HG03521 (cell line): ENCODE data around the gene PRAME.
"Not testable (repeated sequence)": the region's sequence is repeated elsewhere in the genome, so short reads cannot be mapped to it uniquely, and the experiment has no call there.

ENCODE experiments used
- ATAC-seq: cut with Tn5 transposase; IDR thresholded peaks from one replicate; pipeline ENCODE4 v1.9.1; 2021; ENCODE audit warnings: mild to moderate bottlenecking, moderate library complexity; ENCODE audit not compliant: unreplicated experiment

PRAME gene

DNA sequence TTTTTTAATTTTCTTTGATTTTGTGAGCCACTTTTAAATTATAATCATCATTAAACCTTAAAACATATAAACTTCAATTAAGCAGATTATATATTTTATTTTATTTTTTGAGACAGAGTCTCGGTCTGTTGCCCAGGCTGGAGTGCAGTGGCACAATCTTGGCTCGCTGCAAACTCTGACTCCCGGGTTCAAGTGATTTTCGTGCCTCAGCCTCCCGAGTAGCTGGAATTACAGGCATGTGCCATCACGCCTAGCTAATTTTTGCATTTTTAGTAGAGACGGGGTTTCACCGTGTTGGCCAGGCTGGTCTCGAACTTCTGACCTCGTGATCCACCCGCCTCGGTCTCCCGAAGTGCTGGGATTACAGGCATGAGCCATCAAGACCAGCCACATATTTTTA lies 22.5 kb upstream of the PRAME start:
- not testable (repeated sequence) for ATAC-seq

DNA sequence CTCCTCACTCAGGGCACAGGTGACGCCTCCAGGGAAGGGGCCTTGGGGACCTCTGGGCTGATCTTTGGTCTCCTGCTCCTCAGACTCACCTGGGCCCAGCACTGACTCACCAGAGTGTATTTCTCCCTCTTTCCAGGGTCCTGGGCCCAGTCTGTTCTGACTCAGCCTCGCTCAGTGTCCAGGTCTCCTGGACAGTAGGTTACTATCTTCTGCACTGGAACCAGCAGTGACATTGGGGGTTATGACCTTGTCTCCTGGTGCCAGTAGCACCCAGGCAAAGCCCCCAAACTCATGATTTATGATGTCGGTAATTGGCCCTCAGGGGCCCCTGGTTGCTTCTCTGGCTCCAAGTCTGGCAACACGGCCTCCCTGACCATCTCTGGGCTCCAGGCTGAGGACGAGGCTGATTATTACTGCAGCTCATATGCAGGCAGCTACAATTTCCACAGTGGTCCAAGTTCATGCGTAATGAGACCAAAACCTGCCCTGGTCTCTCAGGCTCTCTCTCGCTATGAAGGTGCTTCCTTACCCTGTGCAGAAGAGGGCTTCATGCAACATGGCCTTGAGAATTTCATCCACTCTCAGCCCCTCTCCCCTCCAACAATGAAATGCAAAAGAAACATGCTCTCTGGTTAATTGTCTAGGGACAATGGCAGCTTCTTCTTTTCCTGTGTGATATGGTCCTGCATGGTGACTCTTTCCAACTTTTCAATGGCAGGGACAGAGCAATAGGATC lies 21.0 kb upstream of the PRAME start:
- no peak for ATAC-seq

DNA sequence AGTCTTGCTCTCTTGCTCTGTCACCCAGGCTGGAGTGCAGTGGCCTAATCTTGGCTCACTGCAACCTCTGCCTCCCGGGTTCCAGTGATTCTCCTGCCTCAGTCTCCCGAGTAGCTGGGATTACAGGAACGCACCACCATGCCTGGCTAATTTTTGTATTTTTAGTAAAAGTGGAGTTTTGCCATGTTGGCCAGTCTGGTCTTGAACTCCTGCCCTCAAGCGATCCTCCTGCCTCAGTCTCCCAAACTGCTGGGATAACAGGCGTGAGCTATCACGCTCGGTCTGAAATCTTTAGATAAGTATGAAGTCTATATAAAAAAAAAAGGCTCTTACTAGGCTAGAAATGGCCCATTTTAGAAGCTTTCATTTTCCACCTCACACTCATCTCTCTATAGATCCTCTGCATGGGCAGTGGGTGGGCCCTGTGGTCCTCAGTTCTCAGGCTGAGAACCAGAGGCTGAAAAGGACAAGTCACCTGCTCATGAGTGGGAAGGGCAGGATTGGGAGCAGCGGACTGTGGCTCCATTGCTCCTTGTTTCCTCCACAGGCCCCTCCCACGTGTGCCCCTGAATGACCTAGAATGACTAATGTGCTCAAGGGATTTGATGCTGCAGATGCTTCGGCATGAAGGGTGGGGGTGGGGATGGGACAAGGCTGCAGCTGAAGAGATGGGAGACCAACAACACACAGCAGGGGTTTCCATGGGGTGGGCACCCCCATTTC lies 19.8 kb upstream of the PRAME start:
- no peak for ATAC-seq

DNA sequence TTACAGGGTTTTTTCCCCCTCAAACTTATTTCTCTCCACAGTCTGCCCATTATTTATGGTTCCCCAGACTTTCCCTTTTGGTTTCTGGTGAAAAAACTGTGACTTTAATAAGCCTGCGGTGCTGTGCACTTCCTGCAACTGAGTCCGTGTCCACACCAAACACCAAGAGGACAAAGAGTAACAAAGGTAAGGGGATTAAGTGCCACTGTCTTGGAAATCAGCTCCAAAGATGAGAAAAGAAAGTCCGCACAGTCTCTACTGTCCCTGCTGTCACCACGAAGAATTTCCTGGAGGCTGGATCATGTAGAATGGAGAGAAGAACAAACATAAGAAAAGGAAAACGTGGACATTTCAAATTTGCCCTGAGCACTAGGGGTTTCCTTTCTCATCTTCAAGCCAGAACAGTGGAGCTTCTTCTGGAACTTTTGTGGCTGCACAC lies 17.9 kb upstream of the PRAME start:
- ATAC-seq = no peak

DNA sequence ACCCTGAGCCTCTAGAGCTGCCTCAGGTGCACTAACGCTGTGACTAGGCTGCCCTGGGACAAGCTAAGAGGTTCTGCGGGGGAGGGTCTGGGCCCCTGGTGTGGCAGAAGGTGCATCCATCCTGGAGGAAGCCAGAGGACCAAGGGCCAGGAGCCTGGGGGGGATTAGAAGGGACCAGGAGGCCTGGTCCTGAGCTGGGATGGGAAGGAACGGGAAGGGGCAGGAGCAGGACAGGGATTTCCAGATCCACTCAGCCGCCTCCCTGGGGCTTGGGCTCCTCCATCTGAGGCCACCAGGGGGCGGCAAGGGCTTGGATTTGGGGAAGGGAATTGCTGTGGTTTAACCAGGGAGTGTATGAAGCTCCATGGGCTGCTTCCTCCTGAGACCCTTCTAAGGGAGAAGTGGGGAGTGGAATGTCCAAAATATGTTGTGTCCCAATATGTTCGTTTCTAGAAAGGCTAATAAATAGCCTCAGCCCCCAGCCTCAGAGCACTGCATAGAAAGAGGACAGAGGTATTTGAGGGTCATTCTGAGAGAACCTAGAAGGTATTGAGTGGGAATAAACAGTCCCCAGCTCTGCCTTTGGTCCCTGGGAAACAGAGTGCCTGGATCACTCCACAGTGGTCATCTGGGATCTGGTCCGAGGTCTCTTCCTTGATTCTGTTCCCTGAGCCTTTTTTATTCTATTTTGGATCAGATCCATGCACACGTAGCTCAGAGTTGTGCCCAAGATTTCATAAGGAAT lies 17.4 kb upstream of the PRAME start:
- no peak for ATAC-seq

DNA sequence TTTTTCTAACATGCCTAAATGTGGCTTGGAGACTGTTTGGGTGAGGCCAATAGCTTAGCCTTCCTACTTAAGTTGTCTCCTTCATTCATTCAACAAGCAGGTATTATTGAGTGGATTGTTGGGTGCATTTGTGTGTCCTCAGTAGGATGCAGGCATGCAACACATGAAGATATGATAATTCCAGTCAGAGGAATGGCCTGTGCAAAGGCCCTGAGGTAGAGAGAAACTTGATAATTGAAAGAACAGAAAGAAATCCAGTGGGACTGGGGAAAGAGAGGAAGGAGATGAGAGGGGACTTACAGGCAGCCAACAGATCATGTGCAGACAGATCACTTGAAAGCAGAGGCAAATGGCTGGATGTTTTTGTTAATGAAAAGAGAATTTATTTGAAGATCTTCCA lies 15.3 kb upstream of the PRAME start:
- no peak for ATAC-seq

DNA sequence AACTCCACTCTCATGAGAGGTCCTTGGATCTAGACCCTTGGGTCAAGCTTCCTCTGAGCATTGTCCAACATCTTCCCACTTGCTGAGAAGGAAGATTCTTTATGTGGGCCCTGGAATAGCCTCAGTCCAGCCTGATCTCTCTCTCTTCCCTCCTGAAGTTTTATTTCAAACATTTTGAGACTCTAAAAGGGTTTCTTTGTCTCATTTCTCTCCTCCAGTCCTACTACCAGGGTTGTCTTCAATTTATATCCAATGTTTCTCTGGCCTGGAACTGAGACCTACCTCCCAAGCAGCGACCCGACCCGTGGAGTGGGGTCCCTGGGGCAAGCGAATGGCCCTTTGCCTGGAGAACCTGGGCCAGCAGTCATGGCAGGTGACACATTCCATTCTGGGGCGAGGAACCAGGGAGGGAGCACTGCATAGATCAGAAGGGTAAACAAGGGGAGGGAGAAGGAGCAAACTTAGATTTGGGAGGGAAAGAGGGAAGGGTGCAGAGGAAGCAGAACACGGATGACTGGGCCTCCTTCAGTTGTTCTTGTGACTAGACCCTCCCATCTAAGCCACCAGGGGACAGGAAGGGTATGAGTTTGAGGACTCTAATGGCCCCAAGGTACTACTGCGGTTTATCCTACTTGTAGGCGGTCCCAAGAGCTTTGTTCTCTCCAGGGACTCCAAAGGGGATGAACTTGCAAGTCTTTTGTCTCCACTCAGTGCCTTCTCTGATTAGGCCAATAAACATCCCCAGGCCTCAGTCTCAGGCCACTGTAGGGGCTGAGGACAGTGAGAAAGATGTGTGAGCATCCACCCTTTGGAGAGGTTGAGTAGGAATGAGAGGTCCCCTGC lies 14.2 kb upstream of the PRAME start:
- ATAC-seq = no peak

DNA sequence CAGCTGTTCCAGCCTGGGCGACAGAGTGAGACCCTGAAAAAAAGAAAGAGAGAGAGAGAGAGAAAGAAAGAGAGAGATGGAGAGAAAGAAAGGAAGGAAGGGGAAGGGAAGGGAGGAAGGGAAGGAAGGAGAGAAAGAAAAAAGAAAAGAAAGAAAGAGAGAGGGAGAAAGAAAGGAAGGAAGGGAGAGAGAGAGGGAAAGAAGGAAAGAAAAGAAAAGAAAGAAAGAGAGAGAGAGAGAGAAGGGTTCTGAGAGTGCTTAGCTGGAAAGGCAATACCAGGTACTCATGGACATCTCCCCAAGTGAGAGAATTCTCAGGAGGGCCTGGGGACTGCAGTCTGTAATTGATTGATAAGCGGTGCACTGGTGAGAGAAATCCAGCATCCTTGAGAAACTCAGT lies 12.8 kb upstream of the PRAME start:
- no peak for ATAC-seq

DNA sequence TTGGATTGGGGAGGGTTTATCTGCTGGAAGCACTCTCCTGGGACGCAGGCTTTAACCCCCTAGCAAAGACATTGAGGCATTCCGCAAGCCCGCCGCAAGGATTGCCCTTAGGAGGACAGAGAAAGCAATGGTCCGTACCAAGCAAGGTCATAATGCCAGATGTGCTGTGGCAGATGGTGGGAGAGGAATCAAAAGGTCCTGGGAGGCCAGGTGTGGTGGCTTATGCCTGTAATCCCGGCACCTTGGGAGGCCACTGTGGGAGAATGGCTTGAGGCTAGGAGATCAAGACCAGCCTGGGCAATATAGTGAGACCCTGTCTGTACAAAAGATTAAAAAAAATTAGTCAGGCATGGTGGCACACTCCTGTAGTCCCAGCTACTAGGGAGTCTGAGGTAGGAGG lies 12.4 kb upstream of the PRAME start:
- no peak for ATAC-seq

DNA sequence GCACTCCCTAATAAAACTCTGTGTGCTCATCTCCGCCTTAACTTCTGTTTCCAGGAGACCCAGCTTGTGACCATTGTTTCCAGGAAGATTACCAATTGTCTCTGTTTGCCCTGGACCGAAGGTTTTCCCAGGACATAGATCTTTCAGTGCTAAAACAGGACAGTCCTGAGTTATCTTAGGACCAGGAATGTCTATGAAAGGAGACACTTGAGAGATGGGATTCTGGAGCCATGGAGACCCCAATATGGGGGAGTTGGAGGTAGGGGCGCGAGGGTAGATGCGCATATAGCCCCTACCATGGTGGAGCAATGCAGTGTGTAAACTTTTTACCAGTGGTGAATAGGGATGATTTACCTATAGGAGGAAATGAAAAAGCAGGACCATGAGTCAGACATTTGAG lies 10.2 kb upstream of the PRAME start:
- ATAC-seq = no peak

DNA sequence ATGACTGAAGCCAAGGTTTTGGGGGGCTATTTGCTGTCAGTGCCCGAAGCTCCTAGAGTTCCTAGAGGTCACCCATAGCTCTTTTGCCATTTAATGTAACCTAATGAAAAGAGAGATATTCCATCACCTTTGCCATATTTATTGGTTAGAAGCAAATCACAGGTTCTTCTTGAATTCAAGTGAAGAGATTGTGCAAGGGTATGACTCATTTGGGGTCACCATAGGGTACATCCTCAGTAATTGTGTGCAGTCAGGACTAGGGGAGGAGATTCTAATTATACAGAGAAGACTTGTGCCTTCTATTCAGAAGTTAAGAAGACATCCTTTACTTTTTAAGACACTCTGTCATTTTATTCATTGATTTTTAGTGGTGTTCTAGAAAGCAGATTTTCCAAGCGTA lies 6.9 kb upstream of the PRAME start:
- no peak for ATAC-seq

DNA sequence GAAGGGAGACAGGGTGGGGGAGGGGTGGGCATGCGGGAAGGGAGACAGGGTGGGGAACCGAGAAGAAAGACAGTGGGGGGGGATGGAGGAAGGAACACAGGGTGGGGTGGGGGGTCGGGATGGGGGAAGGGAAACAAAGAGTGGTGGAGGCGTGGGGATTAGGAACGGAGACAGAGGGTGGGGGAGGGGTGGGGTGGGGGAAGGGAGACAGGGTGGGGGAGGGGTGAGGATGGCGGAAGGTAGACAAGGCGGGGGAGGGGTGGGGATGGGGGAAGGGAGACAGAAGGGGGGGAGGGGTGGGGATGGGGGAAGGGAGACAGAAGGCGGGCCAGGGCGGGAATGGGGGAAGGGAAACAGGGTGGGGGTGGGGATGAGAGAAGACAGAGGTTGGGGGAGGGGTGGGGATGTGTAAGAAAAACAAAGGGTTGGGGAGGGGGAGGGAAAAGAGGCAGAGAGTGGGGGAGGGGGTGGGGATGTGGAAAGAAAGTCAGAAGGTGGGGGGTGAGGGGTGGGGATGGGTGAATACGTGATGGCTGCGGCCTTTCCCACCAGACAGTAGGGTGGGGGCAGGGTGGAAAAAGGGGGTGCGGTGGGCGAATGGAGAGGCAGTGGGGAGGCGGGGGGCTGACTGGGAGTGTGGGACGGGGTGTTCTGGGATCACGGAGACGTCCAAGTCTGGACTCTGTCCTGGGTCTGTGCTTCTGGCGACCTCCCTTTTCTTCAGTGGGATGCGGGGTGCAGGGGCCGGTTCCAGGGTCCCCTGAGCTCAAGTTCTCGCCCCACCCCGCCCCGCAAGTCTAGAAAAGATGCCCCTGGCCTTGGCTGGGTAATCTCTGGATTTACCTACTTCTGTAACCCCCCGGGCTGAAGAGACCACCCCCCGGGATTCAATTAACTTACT lies 744 bp downstream of the PRAME start:
- no peak for ATAC-seq

DNA sequence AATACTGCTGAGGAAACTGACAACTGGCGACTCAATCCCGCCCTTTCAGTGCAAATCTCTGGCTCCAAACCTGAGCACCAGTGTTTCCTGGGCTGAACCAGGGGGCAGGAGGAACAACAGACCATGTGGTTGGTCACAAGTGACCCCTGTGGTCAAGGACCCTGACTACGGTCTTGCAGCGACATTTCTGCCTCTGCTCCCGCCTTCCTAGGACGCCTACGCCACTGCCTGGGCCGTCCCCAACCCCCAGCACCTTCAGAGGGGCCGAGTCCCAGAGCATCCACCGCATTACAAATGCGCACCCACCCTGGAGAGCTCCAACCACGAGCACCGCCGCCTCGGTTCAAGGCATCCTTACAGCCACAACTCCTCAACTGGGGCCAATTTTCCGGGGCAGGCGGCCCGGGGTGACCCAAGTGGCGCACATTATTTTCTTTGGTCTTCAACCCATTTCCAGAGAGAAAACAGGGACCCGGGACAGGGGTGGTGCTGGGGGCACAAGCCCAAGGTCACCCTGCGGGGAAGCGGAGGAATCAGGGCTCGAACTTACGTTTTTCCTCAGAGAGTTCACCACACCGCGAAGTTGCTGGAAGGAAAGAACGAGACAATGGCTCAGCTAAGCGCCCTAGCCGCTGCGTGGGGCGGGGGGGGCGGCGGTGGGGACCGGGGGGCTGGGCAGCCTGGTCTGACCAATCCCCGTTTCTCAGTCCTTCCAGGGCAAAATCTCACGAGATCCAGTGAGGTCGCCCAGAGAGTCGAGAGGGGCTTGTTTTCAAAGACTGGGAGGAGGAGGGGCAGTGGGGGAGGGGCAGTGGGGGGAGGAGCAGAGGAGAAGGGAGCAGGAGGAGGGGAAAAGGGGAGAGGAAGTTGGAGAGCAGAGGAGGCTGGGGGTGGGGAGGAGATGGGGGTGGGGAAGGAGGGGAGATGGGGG lies 1.8 kb downstream of the PRAME start:
- no peak for ATAC-seq

DNA sequence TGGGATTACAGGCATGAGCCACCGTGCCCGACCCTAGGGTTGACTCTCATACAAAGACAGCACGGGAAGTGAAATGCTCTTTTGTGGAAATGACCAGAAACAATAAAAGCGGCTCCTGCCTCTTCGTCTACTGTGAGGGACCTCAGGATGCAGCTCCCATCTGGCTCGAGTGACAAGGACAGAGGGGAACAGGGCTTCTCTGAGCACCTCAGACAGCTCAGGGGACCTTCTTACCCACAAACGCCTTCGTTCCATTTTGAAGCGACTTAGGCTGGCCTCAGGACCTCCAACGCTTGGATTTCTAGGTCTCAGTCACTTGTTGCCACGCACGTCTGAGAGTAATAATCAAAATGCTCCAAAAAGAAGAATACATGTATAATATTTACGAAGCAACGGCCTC lies 2.5 kb downstream of the PRAME start:
- ATAC-seq = no peak

DNA sequence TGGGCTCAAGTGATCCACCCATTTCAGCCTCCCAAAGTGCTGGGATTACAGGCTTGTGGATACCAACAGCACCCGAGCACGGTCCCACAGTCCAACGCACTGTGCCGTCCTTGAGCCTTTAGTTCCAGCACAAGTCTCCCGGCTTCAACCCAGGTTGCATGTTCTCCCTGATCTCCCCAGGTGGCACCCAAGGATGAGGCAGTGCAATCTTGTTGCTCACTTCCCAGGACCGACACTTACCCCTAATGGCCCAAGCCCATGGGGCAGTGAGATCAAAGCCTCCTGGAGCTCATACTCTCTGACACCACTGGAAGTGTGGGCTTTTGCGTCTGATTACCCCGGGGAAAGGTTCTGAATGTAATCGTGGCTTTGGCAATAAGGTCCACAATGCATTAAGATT lies 3.5 kb downstream of the PRAME start:
- ATAC-seq = no peak

DNA sequence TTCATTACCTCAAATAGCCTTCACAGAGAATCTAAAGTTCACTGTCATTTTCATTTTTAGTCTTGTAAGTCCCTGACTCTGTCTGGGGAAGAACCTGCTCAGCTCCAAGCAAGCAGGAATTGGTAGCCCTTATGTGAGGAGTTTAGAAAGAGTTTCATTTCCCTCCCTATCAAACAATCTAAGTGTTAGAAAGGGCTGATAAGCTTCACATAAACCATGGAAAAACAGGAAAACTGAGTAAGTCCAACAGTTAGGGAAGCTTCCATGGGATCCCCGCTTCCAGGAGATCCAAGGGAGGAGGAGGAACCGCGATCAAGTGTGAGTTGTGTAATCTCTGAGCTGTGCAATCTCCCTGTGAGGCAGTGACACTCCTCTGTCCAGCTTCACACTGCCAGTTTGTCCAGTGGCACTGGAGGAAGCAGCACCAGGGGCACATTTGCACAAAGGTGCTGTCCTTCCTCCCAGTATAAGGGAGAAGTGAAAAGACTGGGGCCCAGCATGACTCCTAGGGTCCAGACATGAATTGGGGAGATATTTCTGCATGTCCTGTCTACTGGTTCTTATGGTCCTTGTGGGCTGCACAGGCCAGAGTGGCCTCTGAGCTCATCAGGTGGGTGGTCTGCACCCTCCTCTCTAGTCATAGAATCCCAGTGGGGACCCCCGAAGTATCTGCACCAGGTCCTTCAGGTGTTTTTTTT lies 4.3 kb downstream of the PRAME start:
- ATAC-seq = no peak

DNA sequence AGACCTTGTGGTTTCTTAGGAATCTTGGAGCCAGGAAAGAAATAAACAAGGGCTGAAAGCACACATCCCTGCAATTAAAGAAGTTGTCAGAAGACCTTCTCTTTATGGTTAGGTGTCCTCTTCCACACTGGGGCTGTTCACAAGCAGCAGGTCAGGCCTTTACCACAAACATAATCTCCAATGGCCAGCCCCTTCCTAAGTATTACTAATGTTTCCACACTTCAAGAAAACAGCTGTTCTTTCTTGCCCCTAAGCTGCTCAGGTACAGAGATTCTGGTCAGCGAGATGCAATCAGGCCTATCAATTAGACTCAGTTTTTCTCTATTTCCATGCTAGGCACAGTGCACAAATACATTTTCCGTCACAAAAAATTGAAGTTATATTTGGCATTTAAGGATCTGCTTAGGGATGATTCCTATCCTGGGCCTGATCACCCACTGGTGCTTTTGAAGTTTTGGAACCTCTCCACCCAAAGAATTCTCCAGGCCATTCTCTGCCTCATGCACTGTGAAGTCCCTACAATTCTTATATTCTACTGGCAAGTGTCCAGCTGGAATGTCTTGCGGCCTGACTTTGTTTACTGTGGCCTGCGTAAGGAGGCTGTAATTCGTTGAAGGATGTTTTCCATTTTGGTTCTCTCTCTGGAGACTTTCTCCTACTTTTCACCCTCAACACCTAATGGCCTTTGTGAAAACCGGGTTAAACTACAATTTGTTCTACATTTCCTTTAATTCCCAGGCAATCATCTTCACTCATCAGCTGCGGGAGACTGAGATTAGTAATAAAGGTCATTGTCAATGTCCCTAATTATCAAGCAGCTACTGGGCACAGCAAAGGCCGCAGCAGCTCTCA lies 5.1 kb downstream of the PRAME start:
- ATAC-seq = no peak
